GM18498 (cell line): ENCODE measurements around the gene SPAAR.
"Not testable (repeated sequence)": the region's sequence is repeated elsewhere in the genome, so short reads cannot be mapped to it uniquely, and the experiment has no call there.

Source experiments
- ATAC-seq: cut with Tn5 transposase; IDR thresholded peaks from one replicate; pipeline ENCODE4 v1.9.1; 2021; ENCODE audit warnings: mild to moderate bottlenecking, moderate library complexity; ENCODE audit not compliant: unreplicated experiment

Gene SPAAR

DNA sequence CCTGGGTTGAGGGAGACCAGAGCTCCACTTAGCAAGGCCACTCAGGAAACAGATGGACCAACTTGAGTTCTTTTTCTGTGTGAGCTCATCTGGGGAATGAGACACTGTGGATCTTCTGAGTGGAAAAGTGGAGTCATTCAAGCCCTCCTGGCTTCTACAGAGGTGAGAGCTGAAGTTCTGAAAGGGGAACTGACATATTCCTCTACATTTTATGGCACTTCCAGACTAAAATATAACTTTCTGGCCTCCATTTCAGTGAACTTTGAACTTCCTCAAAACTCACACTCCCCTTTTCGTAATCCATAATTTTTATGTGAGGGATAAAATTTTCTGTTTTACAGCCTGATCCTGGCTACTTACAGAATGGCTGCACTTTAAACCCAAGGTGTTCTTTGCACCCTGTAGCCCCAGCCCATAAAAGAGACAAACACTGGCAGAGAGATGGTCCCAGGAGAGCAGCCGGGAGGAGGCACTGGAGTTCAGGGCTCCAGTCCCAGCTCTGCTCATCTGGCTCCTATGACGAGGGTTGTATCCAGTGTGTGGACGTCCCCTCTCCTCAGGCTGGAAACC lies 10.8 kb downstream of the SPAAR start:
- no peak for ATAC-seq

DNA sequence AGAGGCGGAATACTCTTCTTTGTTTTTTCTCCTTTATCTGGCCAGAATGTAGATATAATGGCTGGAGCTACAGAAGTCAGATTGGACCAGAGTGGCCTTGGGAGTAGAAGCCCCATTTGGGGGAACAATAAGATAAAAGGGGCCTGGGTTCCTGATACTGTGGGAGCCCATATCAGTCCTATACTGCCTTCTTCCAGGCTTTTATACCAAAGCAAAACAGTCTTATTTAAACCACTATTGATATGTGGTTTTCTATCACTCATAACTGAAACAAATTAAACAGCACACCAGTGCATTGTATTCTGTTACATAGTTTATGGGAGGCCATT lies 14.3 kb downstream of the SPAAR start:
- ATAC-seq: no peak

DNA sequence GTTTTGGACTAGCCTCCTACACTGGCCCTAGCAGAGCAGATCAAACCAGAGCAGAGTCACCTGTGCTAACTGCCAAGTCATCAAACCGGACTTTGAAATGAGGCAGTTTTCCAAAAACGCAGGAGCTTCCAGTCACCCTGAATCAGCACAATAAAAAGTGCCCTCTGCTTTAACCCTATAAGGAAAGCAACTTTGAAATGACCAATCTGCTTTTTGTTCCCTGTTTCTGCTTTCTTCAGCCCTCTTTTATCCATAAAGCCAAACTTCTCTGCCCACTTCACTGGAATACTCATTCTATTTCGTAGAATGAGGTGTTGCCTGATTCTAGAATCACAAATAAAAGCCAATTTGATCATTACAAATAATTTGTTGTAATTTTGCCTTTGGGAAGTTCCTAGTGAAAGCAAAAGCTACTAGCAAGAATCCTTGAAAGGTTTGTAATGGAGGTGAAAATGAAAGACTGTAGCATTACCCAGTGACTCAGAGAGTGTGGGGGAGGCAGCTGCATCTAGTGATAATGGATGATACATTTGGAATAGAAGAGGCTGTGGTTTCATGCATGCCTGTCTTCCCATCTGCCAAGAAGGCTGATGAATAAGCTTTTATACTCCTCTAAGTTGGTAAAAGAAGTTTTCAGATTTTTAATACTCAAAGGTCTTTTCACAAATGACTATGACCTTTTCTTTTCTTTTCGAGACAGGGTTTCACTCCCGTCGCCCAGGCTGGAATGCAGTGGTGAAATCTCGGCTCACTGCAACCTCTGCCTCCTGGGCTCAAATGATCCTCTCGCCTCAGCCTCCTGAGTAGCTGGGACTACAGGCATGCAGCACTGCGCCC lies 14.9 kb downstream of the SPAAR start:
- no peak for ATAC-seq

DNA sequence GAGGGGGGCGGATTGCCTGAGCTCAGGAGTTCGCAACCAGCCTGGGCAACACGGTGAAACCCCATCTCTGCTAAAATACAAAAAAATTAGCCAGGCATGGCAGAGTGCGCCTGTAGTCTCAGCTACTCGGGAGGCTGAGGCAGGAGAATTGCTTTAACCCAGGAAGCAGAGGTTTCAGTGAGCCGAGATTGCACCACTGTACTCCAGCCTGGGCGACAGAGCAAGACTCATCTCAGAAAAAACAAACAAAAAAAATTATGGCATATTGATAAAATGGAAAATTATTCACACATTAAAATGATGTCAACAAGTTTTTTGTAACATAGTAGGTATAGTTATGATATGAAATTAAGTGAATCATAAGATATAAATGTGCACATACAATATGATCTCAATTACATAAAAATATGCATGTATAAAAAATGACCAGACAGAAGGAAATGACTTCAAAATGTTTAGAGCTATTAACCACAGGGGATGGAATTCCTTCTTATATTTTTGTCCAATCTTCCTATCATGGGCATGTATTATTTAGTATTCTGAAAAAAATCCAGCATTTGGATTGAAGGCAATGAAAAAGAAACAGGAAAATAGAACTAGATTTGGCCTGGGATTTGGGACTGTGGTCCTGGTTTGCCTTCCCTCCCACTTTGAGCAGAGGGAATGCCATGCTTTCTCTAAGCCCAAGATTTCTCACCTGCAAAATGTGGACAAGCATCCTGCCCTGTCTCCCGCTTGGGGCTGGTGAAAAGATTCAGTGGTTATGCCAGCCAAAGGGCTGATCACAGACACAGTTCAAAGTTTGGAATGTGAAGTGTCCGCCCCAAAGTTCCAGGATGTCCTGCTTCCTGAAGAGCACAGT lies 19.5 kb downstream of the SPAAR start:
- ATAC-seq: no peak

DNA sequence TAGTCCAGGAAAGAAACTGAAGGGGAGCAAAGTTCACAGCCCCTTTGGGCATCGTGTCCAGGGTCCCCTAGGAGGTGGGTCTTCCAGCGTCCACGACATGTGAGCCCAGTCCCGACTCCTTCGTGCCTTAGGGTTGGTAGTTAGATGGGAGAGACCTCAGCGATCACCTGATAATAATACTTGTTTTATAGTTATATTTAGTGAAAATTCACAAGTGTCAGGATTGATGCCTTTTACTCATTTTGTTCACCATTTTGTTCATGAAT lies 20.1 kb downstream of the SPAAR start:
- no peak for ATAC-seq

DNA sequence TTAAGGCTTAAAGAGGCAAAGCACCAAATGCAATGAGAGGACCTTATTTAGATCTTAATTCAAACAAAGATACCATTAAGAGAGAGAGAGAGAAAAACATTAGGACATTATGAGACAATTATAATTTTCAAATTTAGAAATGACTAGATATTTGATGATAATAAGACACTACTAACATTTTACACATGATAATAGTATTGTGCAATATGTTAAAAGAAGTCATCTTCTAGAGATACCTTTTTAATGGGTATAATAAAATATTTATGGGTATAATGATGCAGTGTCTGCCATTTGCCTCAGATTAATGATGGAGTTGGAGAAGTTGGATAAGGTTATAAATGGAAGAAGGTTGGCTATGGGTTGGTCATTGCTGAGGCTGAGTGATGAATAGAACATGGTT lies 21.2 kb downstream of the SPAAR start:
- ATAC-seq: no peak

- no peak for ATAC-seq
Observed at GRCh38 chr9:35930989-35931388, 21.7 kb downstream of the SPAAR start.

GRCh38 chr9:35932735-35933134 lies 23.4 kb downstream of the SPAAR start:
- no peak for ATAC-seq

DNA sequence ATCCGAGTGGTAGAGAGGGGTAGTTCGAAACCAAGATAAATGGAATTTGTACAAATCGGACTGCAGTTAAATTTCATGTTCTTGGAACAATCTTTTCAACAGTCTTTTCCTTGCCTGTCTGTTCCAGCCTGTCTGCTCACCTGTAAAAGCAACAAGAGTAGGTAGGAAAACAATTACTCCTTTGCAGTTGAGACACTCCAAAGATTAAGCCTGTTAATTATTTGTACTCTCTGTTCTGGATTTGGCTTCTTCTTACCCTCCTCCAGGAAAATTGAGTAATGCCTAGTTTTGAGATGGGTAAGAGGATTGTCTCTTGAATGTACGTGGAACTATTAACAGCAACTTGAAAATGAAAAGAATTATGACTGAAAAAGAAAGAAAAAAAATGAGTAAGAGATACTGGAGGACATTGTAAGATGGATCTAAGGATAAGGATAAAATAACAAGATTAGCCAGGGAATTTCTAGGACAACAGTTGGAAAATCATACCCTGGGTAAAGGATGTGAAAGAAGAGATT lies 24.3 kb downstream of the SPAAR start:
- ATAC-seq: no peak

- ATAC-seq: not testable (repeated sequence)
Observed at GRCh38 chr9:35934069-35934468, 24.8 kb downstream of the SPAAR start.

- no peak for ATAC-seq
Observed at GRCh38 chr9:35935261-35935660, 26.0 kb downstream of the SPAAR start.

DNA sequence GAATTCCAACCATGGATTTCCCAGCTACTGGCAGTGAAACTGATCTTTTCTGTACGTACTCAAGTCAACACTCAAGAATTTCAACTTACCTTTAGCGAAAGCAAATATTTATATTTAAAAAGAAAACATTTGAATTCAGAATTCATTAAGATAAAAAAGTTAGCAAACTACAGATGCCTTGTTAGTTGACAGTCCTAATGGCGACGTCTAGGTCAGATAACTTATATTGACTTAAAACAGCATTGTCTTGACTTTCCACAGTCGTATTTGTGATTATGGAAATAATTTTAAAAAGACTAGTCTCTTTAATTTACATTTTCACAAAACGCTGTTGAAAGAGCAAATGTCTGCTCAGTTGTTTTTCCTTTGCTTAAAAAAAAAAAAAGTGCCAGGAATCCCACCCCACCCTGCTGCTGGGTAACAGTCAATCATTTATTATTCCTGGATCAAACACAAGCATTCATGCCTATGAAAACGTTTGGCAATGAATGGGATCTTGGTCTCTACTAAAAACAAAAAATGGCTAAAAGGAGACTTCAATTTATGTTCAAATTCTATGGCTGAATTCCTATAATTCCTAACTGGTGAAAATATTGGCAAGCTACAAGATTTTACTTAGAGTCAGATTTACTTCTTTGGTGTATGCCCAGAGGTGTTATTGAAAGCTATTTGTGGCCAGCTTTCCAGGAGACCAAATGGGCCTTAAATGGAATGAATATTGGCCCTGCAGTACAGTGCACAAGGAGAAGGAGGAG lies 26.6 kb downstream of the SPAAR start:
- no peak for ATAC-seq

DNA sequence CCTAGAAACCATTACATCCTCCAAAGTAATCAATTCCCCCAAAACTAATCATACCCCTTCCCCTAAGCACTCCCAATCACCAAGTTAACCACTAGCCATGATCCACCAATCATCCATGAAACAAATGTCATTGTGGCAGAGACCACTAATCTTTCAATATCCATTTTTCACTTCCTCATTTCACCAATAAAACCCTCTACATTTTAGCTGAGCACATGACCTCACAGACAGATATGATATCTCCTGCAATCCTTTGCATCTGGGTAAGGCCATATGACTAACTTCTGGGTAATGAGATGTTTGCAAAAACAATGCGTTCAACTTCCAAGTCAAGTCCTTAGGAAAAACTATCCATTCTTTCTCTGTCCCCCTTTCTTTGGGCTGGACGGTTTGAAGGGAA lies 27.9 kb downstream of the SPAAR start:
- no peak for ATAC-seq

GRCh38 chr9:35938474-35939356 lies 29.4 kb downstream of the SPAAR start:
- no peak for ATAC-seq

DNA sequence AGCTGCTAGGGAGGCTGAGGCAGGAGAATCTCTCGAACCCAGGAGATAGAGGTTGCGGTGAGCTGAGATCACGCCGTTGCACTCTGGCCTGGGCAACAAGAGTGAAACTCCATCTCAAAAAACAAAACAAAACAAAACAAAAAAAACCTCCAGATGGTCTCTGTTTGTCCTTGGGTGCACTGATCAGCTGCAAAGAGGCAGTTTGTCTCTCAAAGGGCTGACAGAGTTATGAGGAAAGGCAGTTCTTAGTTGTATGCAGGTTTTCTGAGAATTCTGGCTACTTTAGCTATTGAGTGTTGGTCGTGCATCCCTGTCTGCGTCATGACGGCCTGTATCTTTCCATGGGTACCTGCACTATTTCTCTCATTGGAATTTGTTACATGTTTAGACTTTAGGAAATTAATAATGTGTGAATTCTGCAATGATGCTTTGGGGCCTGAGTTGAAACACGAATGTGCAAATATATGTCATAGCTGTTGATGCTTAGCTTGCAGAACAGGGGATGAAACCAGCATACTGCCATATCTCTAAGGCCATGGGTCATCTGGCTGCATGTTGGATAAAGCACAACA lies 30.5 kb downstream of the SPAAR start:
- ATAC-seq: no peak

DNA sequence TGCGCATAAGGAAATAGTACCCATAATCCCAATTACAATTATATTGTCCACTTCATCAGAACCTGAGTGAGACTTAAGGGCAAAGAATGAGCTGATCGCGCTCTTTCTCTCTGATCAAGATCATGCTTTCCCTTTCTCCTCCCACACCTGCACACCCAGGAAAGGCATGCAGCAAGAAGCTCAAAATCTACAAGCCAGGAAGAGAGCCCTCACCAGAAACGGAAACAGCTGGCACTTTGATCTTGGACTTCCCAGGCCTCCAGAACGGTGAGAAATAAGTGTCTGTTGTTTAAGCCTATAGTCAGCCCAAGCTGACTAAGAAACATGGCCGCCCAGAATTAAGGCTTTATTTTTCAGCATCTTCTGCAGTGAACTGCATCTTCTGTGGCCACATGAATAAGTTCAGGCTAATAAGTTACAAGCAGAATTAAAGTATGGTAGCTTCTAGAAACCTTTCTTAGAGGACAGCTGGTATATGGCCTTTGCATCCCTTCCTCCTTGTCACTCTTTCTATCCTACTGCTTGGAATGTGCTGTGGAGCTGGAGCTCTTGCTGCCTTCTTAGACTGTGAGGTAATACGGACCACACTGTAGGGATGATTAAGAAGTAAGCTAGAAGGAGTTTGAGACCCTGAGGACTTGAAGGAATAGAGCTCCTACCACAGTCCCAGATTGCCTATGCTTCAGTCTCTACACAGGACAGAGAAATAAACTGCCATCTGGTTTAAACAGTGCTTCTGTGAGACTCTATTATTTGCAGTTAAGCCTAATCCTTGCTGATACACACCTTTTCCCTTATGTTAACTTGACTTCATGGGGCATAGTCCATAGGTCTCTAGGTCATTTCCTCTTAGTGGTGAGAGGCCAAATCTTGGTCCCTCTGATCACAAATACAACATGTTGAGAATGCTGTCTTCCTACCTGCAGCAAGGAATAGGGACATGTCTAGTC lies 31.4 kb downstream of the SPAAR start:
- ATAC-seq: no peak

DNA sequence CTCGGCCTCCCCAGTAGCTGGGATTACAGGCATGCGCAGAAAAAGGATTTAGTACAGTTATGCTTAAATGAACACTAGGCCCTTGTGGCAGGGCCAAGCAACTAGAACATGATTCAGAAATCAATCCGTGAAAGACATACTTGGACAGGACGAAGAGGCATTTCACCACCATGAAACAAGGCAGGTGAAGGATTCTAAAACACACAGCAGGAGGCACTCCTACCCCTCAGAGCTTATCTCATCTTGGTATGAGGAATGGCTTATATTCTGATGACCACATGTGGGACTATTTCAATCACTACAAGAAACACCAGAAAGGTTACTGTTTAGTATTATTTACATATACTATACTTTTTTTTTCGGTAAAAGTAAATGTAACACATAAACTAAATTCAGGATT lies 33.0 kb downstream of the SPAAR start:
- ATAC-seq: no peak

GRCh38 chr9:35944173-35944572 lies 34.9 kb downstream of the SPAAR start:
- no peak for ATAC-seq

DNA sequence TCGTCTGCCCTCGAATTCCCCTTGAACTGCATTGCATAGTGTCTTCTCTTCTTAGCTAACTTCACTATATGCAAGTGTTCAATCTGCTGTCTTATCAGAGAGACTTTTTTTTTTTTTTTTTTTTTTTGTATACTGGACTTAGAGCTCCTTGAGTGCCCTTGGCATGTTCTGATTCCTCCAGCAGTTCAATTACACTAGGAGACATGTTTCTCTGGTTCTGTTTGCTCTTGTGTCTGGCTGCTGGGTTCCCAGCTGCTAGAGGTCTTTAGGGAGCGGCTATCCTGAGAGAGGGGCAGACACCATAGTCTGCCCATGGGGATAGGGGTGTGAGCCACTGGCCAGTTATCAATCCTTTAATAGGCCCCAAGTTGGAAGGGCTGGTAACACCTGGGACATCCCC lies 35.6 kb downstream of the SPAAR start:
- no peak for ATAC-seq
